Suprapubic skin (tissue), 4 donors: ENCODE measurements around the gene IL9R. TPM values are rescaled to one million over a fixed set of nuclear protein-coding genes. Genes with fewer than 3 reads are reported as not detected.

Experiments
- DNase-seq, 2 donors: peaks; one replicate each; pipeline ENCODE4 v3.0.0-alpha.2; 2019; ENCODE audit warnings: low spot score in 2 of 2
- H3K27ac ChIP-seq: fragments of 200-600 bp; sonication (generic); one replicate; pipeline ENCODE4 v1.5.1; 2019
- H3K27me3 ChIP-seq: fragments of 200-600 bp; sonication (generic); one replicate; pipeline ENCODE4 v1.5.1; 2019
- H3K36me3 ChIP-seq: fragments of 200-600 bp; sonication (generic); one replicate; pipeline ENCODE4 v1.5.1; 2019
- H3K4me1 ChIP-seq: fragments of 200-600 bp; sonication (generic); one replicate; pipeline ENCODE4 v1.5.1; 2019
- H3K4me3 ChIP-seq: fragments of 200-600 bp; sonication (generic); one replicate; pipeline ENCODE4 v1.5.1; 2019; ENCODE audit warnings: mild to moderate bottlenecking
- H3K9me3 ChIP-seq: fragments of 200-600 bp; sonication (generic); one replicate; pipeline ENCODE4 v1.5.1; 2019
- CTCF ChIP-seq, 2 donors: fragments of 200-600 bp in 1 of 2; fragments of 450-650 bp in 1 of 2; sonication (generic) in 1 of 2; IDR thresholded peaks; one replicate each; pipeline ENCODE4 v1.5.1; 2016 to 2019; ENCODE audit warnings: antibody characterized with exemption in 2 of 2, mild to moderate bottlenecking in 1 of 2, moderate library complexity in 1 of 2
- EP300 ChIP-seq: sonication (generic); formaldehyde crosslinking; IDR thresholded peaks from one replicate; pipeline ENCODE4 v1.6.1; 2017; ENCODE audit warnings: antibody characterized with exemption
- POLR2A ChIP-seq, 2 donors: fragments of 450-650 bp; IDR thresholded peaks; one replicate each; pipeline ENCODE4 v1.6.1; 2017; ENCODE audit warnings: antibody characterized with exemption in 2 of 2, mild to moderate bottlenecking in 2 of 2, moderate library complexity in 2 of 2
- POLR2AphosphoS5 ChIP-seq, 3 donors: sonication (generic); formaldehyde crosslinking; IDR thresholded peaks; one replicate each; pipeline ENCODE4 v1.6.1; 2017; ENCODE audit warnings: antibody characterized with exemption in 3 of 3
- WGBS: methylation state at CpG from one replicate; pipeline ENCODE4 v1.1.5; 2018; 5-methylcytosine and 5-hydroxymethylcytosine counted together
- total RNA-seq, 4 donors: library from RNA; depleted of rRNA; stranded (reverse); fragments of >200 nt; gene quantifications; one replicate each; pipeline ENCODE4 v1.1.0, GENCODE V29; 2016

The IL9R gene
- total RNA-seq, 4 donors from 2014 or later = 0.38 to 0.64 (median 0.41) TPM

GRCh38 chrX:156001667-156002021 is 4.1 kb downstream of the IL9R start:
- Histone ChIP-seq H3K9me3 (no peaks in the 10 kb centered on the region), H3K4me3 (no peak overlapping the region), H3K27ac (no peak overlapping the region), H3K36me3 (no peaks in the 10 kb centered on the region), H3K27me3 (no peaks in the 10 kb centered on the region), H3K4me1 (no peaks in the 10 kb centered on the region)
- WGBS = 48% methylated on average over 6 of the region's 6 CpGs
- TF ChIP-seq POLR2AphosphoS5 (IDR thresholded peaks at IDR 0.05) (no peak), POLR2A (IDR thresholded peaks at IDR 0.05) (no peak), EP300 (no peak), CTCF (IDR thresholded peaks at IDR 0.05) (no peak)
- no peak for DNase-seq

- no peak for DNase-seq
- no peak for TF ChIP-seq POLR2AphosphoS5 (IDR thresholded peaks at IDR 0.05)
- TF ChIP-seq CTCF (IDR thresholded peaks at IDR 0.05) = no peak
- 75% methylated on average over 3 of the region's 3 CpGs for WGBS
- Histone ChIP-seq H3K27me3 (no peaks in the 10 kb centered on the region), H3K4me1 (no peaks in the 10 kb centered on the region), H3K4me3 (no peak overlapping the region), H3K27ac (no peak overlapping the region), H3K36me3 (no peaks in the 10 kb centered on the region), H3K9me3 (no peaks in the 10 kb centered on the region)
These were observed 5.0 kb downstream of the IL9R start for GRCh38 chrX:156002507-156002906.

- Histone ChIP-seq H3K9me3 (no peaks in the 10 kb centered on the region), H3K27ac (no peak overlapping the region), H3K27me3 (no peaks in the 10 kb centered on the region), H3K36me3 (no peaks in the 10 kb centered on the region), H3K4me3 (no peak overlapping the region), H3K4me1 (no peaks in the 10 kb centered on the region)
- no peak for TF ChIP-seq EP300
- no peak for TF ChIP-seq POLR2A (IDR thresholded peaks at IDR 0.05)
- no peak for TF ChIP-seq POLR2AphosphoS5 (IDR thresholded peaks at IDR 0.05)
- TF ChIP-seq CTCF (IDR thresholded peaks at IDR 0.05) = no peak
- no peak for DNase-seq
- 75% methylated on average over 8 of the region's 14 CpGs for WGBS
These were observed 6.1 kb downstream of the IL9R start for GRCh38 chrX:156003486-156004185.

- WGBS = 64% methylated on average over 1 of the region's 2 CpGs
- no peak for TF ChIP-seq EP300
- TF ChIP-seq POLR2A (IDR thresholded peaks at IDR 0.05) = no peak
- TF ChIP-seq POLR2AphosphoS5 (IDR thresholded peaks at IDR 0.05) = no peak
- TF ChIP-seq CTCF (IDR thresholded peaks at IDR 0.05) = no peak
- Histone ChIP-seq H3K27me3 (no peaks in the 10 kb centered on the region), H3K4me1 (no peaks in the 10 kb centered on the region), H3K36me3 (no peaks in the 10 kb centered on the region), H3K9me3 (no peaks in the 10 kb centered on the region), H3K4me3 (no peak overlapping the region), H3K27ac (no peak overlapping the region)
- no peak for DNase-seq
These were observed 6.8 kb downstream of the IL9R start for GRCh38 chrX:156004256-156004655.

GRCh38 chrX:156004740-156005139 is 7.2 kb downstream of the IL9R start:
- TF ChIP-seq CTCF (IDR thresholded peaks at IDR 0.05) = no peak
- TF ChIP-seq POLR2A (IDR thresholded peaks at IDR 0.05) = no peak
- no peak for TF ChIP-seq POLR2AphosphoS5 (IDR thresholded peaks at IDR 0.05)
- TF ChIP-seq EP300 = no peak
- DNase-seq = no peak

More at GRCh38 chrX:156004740-156005139, 7.2 kb downstream of the IL9R start:
- WGBS = 84% methylated on average over 3 of the region's 3 CpGs
- Histone ChIP-seq H3K36me3 (no peaks in the 10 kb centered on the region), H3K27ac (no peak overlapping the region), H3K4me1 (no peaks in the 10 kb centered on the region), H3K9me3 (no peaks in the 10 kb centered on the region), H3K27me3 (no peaks in the 10 kb centered on the region), H3K4me3 (no peak overlapping the region)
